AG04450 (cell line): Measurements from ENCODE around the gene DPYSL4. TPM values are rescaled to one million over a fixed set of nuclear protein-coding genes. Genes with fewer than 3 reads are reported as not detected.

Experiments
- CTCF ChIA-PET: fragments of 300-600, 350-600 bp; formaldehyde crosslinking; extraction: SDS; loops from one replicate; lab custom pipeline; 2022; ENCODE audit warnings: antibody characterized with exemption, inconsistent platforms; lab: Charles Lee
- POLR2A ChIA-PET: fragments of 350-600 bp; formaldehyde crosslinking; extraction: SDS; loops from one replicate; lab custom pipeline; 2021; ENCODE audit warnings: antibody characterized with exemption, inconsistent platforms; lab: Yijun Ruan, JAX
- DNase-seq: peaks from one replicate; pipeline ENCODE4 v3.0.0-alpha.2; 2011; ENCODE audit warnings: low read depth, low spot score
- H3K27ac ChIP-seq: one replicate; pipeline ENCODE4 v1.5.1; 2012; ENCODE audit warnings: low read depth, low read length, control low read depth
- H3K27me3 ChIP-seq: one replicate; pipeline ENCODE4 v1.6.0; 2012; ENCODE audit warnings: low read length; ENCODE audit not compliant: control insufficient read depth, insufficient read depth
- H3K4me3 ChIP-seq: 2 replicates; pipeline ENCODE4 v1.5.1; 2011; ENCODE audit warnings: mild to moderate bottlenecking, low read depth, low read length, control low read depth
- H3K9me3 ChIP-seq: 2 replicates; pipeline ENCODE4 v1.5.1; 2012; ENCODE audit warnings: low read length; ENCODE audit not compliant: control insufficient read depth, insufficient read depth
- CTCF ChIP-seq: IDR thresholded peaks from 2 replicates; pipeline ENCODE4 v1.5.1; 2011; ENCODE audit warnings: low read depth, low read length, control low read depth, inconsistent platforms
- polyA plus RNA-seq: library from polyadenylated mRNA; depleted of rRNA; stranded (reverse); fragments of >200 nt; gene quantifications from 2 replicates; pipeline ENCODE4 v1.2.3, GENCODE V29; 2011

The DPYSL4 gene
- polyA plus RNA-seq, 1 experiment: 9.0 TPM

- Histone ChIP-seq H3K4me3 (no peak overlapping the region), H3K27ac (no peak overlapping the region), H3K27me3 (peaks cover 4% of the 10 kb centered on the region), H3K9me3 (no peaks in the 10 kb centered on the region; the same call in 1 of the 2 replicates)
- ChIA-PET CTCF (interaction anchor here (0.7 to 1.0 kb wide), 2 partner anchors 123 to 125 kb away, joined by 3 to 4 read pairs; no protein-coding TSS in a partner anchor), POLR2A (no interaction called here)
- no peak for TF ChIP-seq CTCF
- no peak for DNase-seq
Measured at GRCh38 chr10:132145521-132146185, 41.1 kb upstream of the DPYSL4 start.

- no peaks in the 10 kb centered on the region; the same call in 1 of the 2 replicates for H3K9me3 ChIP-seq
- no peak for DNase-seq
- ChIA-PET CTCF (no interaction called here), POLR2A (no interaction called here)
- H3K27me3 ChIP-seq: peaks cover 4% of the 10 kb centered on the region
- H3K4me3 ChIP-seq: no peak overlapping the region
- TF ChIP-seq CTCF: no peak
- H3K27ac ChIP-seq: no peak overlapping the region
Measured at GRCh38 chr10:132146271-132146671, 40.5 kb upstream of the DPYSL4 start.

GRCh38 chr10:132146941-132147915 is 39.5 kb upstream of the DPYSL4 start:
- DNase-seq: no peak
- CTCF ChIA-PET: no interaction called here
- no peak for TF ChIP-seq CTCF

GRCh38 chr10:132148261-132149251 is 38.2 kb upstream of the DPYSL4 start:
- DNase-seq: no peak
- Histone ChIP-seq H3K4me3 (no peak overlapping the region), H3K9me3 (no peaks in the 10 kb centered on the region; the same call in 1 of the 2 replicates), H3K27me3 (peaks cover 2% of the 10 kb centered on the region), H3K27ac (no peak overlapping the region)
- POLR2A ChIA-PET: no interaction called here
- CTCF ChIA-PET: no interaction called here
- no peak for TF ChIP-seq CTCF

More at GRCh38 chr10:132146941-132147915, 39.5 kb upstream of the DPYSL4 start:
- POLR2A ChIA-PET: interaction anchor here (0.6 kb wide), 1 partner anchor 57 kb away, joined by 3 read pairs; no protein-coding TSS in a partner anchor
- no peak overlapping the region for H3K27ac ChIP-seq
- H3K9me3 ChIP-seq: no peaks in the 10 kb centered on the region; the same call in 1 of the 2 replicates
- H3K4me3 ChIP-seq: no peak overlapping the region
- H3K27me3 ChIP-seq: peaks cover 4% of the 10 kb centered on the region
